Ishikawa (cell line): ENCODE results near the gene PDE4D.

Experiments used
- CEBPB ChIP-seq: IDR thresholded peaks from 2 replicates; pipeline ENCODE4 v1.6.1; 2012
- EP300 ChIP-seq: IDR thresholded peaks from 2 replicates; pipeline ENCODE4 v1.6.1; 2012; ENCODE audit warnings: borderline replicate concordance
- MAX ChIP-seq: IDR thresholded peaks from 2 replicates; pipeline ENCODE4 v1.6.1; 2012
- NFIC ChIP-seq: IDR thresholded peaks from 2 replicates; pipeline ENCODE4 v1.6.1; 2012
- RAD21 ChIP-seq: IDR thresholded peaks from 2 replicates; pipeline ENCODE4 v1.6.1; 2012; ENCODE audit warnings: low read depth
- REST ChIP-seq: IDR thresholded peaks from 2 replicates; pipeline ENCODE4 v1.6.1; 2012; ENCODE audit warnings: low read depth, mild to moderate bottlenecking
- TEAD4 ChIP-seq: IDR thresholded peaks from 2 replicates; pipeline ENCODE4 v1.6.1; 2012

- TF ChIP-seq EP300 (no peak), RAD21 (no peak), CEBPB (no peak), NFIC (no peak), TEAD4 (no peak), REST (no peak), MAX (no peak)
Observed at GRCh38 chr5:59094864-59095263, 798.7 kb downstream of the PDE4D start.
